Heart left ventricle (tissue), 13 donors: ENCODE data around the gene ASCC1.

ENCODE experiments used
- CTCF ChIP-seq, 12 donors: fragments of 200-600 bp; sonication (generic) in 4 of 12; IDR thresholded peaks; one replicate each; pipeline versions ENCODE4 v1.5.0 to v1.8.0; 2018 to 2022; ENCODE audit warnings: antibody characterized with exemption in 12 of 12, mild to moderate bottlenecking in 5 of 12
- POLR2A ChIP-seq, 2 donors: fragments of 450-650 bp; IDR thresholded peaks; one replicate each; pipeline ENCODE4 v1.6.1; 2017; ENCODE audit warnings: antibody characterized with exemption in 2 of 2, mild to moderate bottlenecking in 2 of 2, moderate library complexity in 2 of 2
- donor health status: ischemic (EF 13 %, LVEDD 7.1; RV severe dilation, severe dysfunction).
- donor health status: DM: no; HTN: yes; CAD: no.
- donor health status: DM: no; HTN: no; CAD: no.
- donor health status: ischemic (EF 25% LVEDD 6.9; RV normal size, moderate dysfunction).
- donor health status: ischemic (EF 25% LVEDD 5.7; RV mildly dilated, moderate dysfunction).
- donor health status: ischemic (EF 35%, LVEDD 5.7; RV mildly dilated, moderate dysfunction).
- donor health status: nonischemic (EF 11% LVEDD 7.7; RV severe dilation, severe dysfunction).
- donor health status: DM: yes; HTN: yes; CAD: no.
- donor health status: PGD.
- donor health status: ischemic (EF 29% LVEDD 5.4; RV normal size, mild dysfunction).
- donor health status: nonischemic (EF 23%, LVEDD 6.1; RV moderate dilation, normal function).

GRCh38 chr10:72162978-72163377, 53.1 kb downstream of the ASCC1 start:
- no peak for TF ChIP-seq CTCF (IDR thresholded peaks at IDR 0.05)
- TF ChIP-seq POLR2A (IDR thresholded peaks at IDR 0.05): no peak
